Keratinocyte (primary cell): ENCODE data around the gene SRSF12. TPM values are rescaled to one million over a fixed set of nuclear protein-coding genes. Genes with fewer than 3 reads are reported as not detected.

ENCODE experiments used
- DNase-seq: peaks from one replicate; pipeline ENCODE4 v3.0.0-alpha.2; 2011; ENCODE audit warnings: low read depth, missing footprints, low spot score
- FAIRE-seq: peaks from 2 replicates; lab custom pipeline; 2011; peaks lifted over from hg19 to GRCh38; lab: Jason Lieb, UNC
- H2AFZ ChIP-seq: 2 replicates; pipeline ENCODE4 v1.6.0; 2012; ENCODE audit warnings: low read length, control low read depth, inconsistent platforms; ENCODE audit not compliant: control insufficient read depth
- H3K27ac ChIP-seq: 2 replicates; pipeline ENCODE4 v1.5.1; 2011; ENCODE audit warnings: low read length; ENCODE audit not compliant: control insufficient read depth, insufficient read depth
- H3K27me3 ChIP-seq: 3 replicates; pipeline ENCODE4 v1.6.0; 2011; ENCODE audit warnings: low read length; ENCODE audit not compliant: control insufficient read depth, insufficient read depth; ENCODE audit errors: extremely low read depth
- H3K36me3 ChIP-seq, 2 experiments: 2 replicates in 1 of 2; 3 replicates in 1 of 2; pipeline ENCODE4 v1.5.1; 2011; ENCODE audit warnings: low read length in 2 of 2, mild to moderate bottlenecking in 1 of 2; ENCODE audit not compliant: control insufficient read depth in 2 of 2, insufficient read depth in 2 of 2; ENCODE audit errors: extremely low read depth in 1 of 2
- H3K4me1 ChIP-seq: 3 replicates; pipeline ENCODE4 v1.5.1; 2011; ENCODE audit warnings: low read length; ENCODE audit not compliant: control insufficient read depth, insufficient read depth; ENCODE audit errors: extremely low read depth
- H3K4me2 ChIP-seq: 3 replicates; pipeline ENCODE4 v1.6.0; 2011; ENCODE audit warnings: low read depth, low read length; ENCODE audit not compliant: control insufficient read depth, insufficient read depth; ENCODE audit errors: extremely low read depth
- H3K4me3 ChIP-seq, 3 experiments: fragments of 200-600 bp in 1 of 3; sonication (generic) in 1 of 3; 2 replicates in 2 of 3; 3 replicates in 1 of 3; pipeline ENCODE4 v1.5.1; 2011 to 2016; ENCODE audit warnings: low read length in 3 of 3, mild to moderate bottlenecking in 3 of 3, control low read depth in 2 of 3, inconsistent platforms in 1 of 3, low read depth in 1 of 3, mixed read lengths in 1 of 3, mixed run types in 1 of 3, moderate library complexity in 1 of 3; ENCODE audit not compliant: control insufficient read depth in 2 of 3, insufficient read depth in 2 of 3; ENCODE audit errors: extremely low read depth in 1 of 3
- H3K79me2 ChIP-seq: 2 replicates; pipeline ENCODE4 v1.6.0; 2012; ENCODE audit warnings: low read length; ENCODE audit not compliant: control insufficient read depth, insufficient read depth
- H3K9ac ChIP-seq: 3 replicates; pipeline ENCODE4 v1.6.0; 2011; ENCODE audit warnings: low read length; ENCODE audit not compliant: control insufficient read depth, insufficient read depth; ENCODE audit errors: extremely low read depth
- H3K9me1 ChIP-seq: 3 replicates; pipeline ENCODE4 v1.6.0; 2011; ENCODE audit warnings: low read length; ENCODE audit not compliant: control insufficient read depth, insufficient read depth; ENCODE audit errors: extremely low read depth
- H3K9me3 ChIP-seq: 2 replicates; pipeline ENCODE4 v1.5.1; 2012; ENCODE audit warnings: low read depth, low read length; ENCODE audit not compliant: control insufficient read depth
- H4K20me1 ChIP-seq: 3 replicates; pipeline ENCODE4 v1.6.0; 2011; ENCODE audit warnings: low read length; ENCODE audit not compliant: control insufficient read depth, insufficient read depth; ENCODE audit errors: extremely low read depth
- CTCF ChIP-seq, 3 experiments: IDR thresholded peaks in 1 of 3; conservative IDR thresholded peaks in 1 of 3; optimal IDR thresholded peaks in 1 of 3; 2 replicates in 2 of 3; 3 replicates in 1 of 3; pipeline versions ENCODE3 to v1.5.1; 2011; ENCODE audit warnings: low read length in 3 of 3, mild to moderate bottlenecking in 3 of 3, moderate library complexity in 2 of 3, control low read depth in 1 of 3, inconsistent platforms in 1 of 3; ENCODE audit not compliant: insufficient read depth in 2 of 3; ENCODE audit errors: extremely low read depth in 1 of 3
- EZH2 ChIP-seq: IDR thresholded peaks from one replicate; pipeline ENCODE4 v1.6.1; 2012; ENCODE audit warnings: inconsistent platforms, mild to moderate bottlenecking, low read length, moderate library complexity
- dilution Hi-C: fragments of 300-500 bp; cut with MboI; formaldehyde crosslinking; loops from one replicate; pipeline ENCODE4 v1.7.0; 2020; ENCODE audit warnings: low sequenced_read_pairs; ENCODE audit not compliant: extremely low pct_ligation_motif_present
- polyA plus RNA-seq, 5 experiments: library from polyadenylated mRNA; depleted of rRNA in 3 of 5; stranded (reverse) in 3 of 5; stranded (forward) in 1 of 5; unstranded in 1 of 5; fragments of >200 nt; gene quantifications; 1 replicate in 1 of 5; 2 replicates in 3 of 5; 3 replicates in 1 of 5; pipeline versions ENCODE4 v1.2.1 to v1.2.3, GENCODE V29; 2011 to 2012; ENCODE audit warnings: missing spikeins in 2 of 5, low read depth in 1 of 5, low replicate concordance in 1 of 5

The SRSF12 gene
- polyA plus RNA-seq, 1 donor (not counting 4 experiments of a cell fraction or from before 2014, with no cell fraction given): 0.28 TPM

GRCh38 chr6:89098461-89098860 is 19.4 kb downstream of the SRSF12 start:
- Histone ChIP-seq H2AFZ (no peak overlapping the region), H3K79me2 (no peaks in the 10 kb centered on the region), H4K20me1 (no peaks in the 10 kb centered on the region), H3K4me3 (no peak overlapping the region), H3K36me3 (no peaks in the 10 kb centered on the region), H3K27ac (no peak overlapping the region), H3K4me2 (no peak overlapping the region), H3K9ac (no peak overlapping the region), H3K4me1 (no peaks in the 10 kb centered on the region), H3K27me3 (no peaks in the 10 kb centered on the region), H3K9me1 (no peaks in the 10 kb centered on the region), H3K9me3 (no peaks in the 10 kb centered on the region)
- dilution Hi-C loops: no loop called here
- FAIRE-seq (no peak), DNase-seq (no peak)
- TF ChIP-seq CTCF (optimal IDR thresholded peaks at IDR 0.05 in 1 of 3, IDR thresholded peaks at IDR 0.05 in 1 of 3, conservative IDR thresholded peaks at IDR 0.05 in 1 of 3; ENCODE audit: extremely low read depth in 1 of 3, insufficient read depth in 2 of 3, low read length in 3 of 3) (no peak), EZH2 (no peak)

DNA sequence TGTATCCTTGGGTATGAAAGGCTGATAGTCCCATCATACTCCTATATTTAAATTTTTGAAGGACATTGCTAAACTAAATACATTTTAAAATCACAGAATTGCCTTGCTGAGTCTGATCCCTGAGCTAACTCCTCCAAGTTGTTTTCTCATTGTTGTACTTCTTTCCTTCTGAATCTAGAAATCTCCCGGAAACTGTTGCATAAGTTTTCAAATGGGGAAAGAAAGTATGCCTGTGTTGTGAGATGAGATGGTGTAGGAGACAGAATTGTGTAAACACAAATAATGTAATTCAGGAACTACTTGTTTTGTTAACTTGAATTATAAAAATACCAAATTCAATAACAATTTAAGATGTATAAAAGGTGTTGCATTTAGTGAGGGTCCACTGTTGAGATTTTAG is 30.0 kb downstream of the SRSF12 start:
- H3K4me3 ChIP-seq: no peak overlapping the region
- H3K79me2 ChIP-seq: peaks cover 6% of the 10 kb centered on the region
- H3K9me1 ChIP-seq: no peaks in the 10 kb centered on the region
- DNase-seq (no peak), FAIRE-seq (no peak)
- H3K27ac ChIP-seq: no peak overlapping the region
- H3K4me2 ChIP-seq: no peak overlapping the region
- H4K20me1 ChIP-seq: no peaks in the 10 kb centered on the region
- H2AFZ ChIP-seq: no peak overlapping the region
- dilution Hi-C loops: no loop called here
- peaks cover 0 to 6% of the 10 kb centered on the region in 2 experiments for H3K36me3 ChIP-seq
- no peaks in the 10 kb centered on the region for H3K9me3 ChIP-seq
- no peak overlapping the region for H3K9ac ChIP-seq
- no peaks in the 10 kb centered on the region for H3K27me3 ChIP-seq
- no peak for TF ChIP-seq EZH2
- no peak for TF ChIP-seq CTCF (optimal IDR thresholded peaks at IDR 0.05 in 1 of 3, IDR thresholded peaks at IDR 0.05 in 1 of 3, conservative IDR thresholded peaks at IDR 0.05 in 1 of 3; ENCODE audit: extremely low read depth in 1 of 3, insufficient read depth in 2 of 3, low read length in 3 of 3)
- H3K4me1 ChIP-seq: peaks cover 12% of the 10 kb centered on the region
